NCI-H345 treated with DMSO at 0.1 percent for 48 hours (cell line): ENCODE measurements around the gene LMOD1.
"Not testable (repeated sequence)": the region's sequence is repeated elsewhere in the genome, so short reads cannot be mapped to it uniquely, and the experiment has no call there.

ENCODE experiments used
- DNase-seq: peaks from one replicate; lab custom pipeline; 2025; ENCODE audit not compliant: unreplicated experiment; lab: John Stamatoyannopoulos, UW

The LMOD1 gene

DNA sequence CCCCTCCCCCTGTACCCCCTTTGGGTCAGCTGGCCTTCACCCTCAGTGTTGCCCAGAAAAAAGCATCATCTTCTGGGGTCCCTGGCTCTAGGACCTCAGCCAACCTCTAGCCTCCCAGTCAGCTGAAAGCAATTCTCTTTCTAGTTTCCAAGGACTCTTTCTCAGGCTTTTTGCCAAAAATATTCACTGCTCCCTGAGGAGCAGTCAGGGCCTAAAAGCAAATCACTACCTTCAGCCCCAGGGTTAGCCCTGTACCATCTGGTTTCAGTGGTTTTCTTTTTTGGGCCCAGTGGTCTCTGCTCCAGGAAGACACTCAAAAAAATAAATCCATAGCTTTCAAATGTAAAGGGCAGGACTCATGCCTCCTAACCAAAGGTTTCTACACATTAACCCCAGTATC, 3.1 kb upstream of the LMOD1 start:
- no peak for DNase-seq

- no peak for DNase-seq
Measured at GRCh38 chr1:201947697-201948008, 1.3 kb upstream of the LMOD1 start.

- no peak for DNase-seq
Measured at GRCh38 chr1:201945863-201946223, 505 bp downstream of the LMOD1 start.

DNA sequence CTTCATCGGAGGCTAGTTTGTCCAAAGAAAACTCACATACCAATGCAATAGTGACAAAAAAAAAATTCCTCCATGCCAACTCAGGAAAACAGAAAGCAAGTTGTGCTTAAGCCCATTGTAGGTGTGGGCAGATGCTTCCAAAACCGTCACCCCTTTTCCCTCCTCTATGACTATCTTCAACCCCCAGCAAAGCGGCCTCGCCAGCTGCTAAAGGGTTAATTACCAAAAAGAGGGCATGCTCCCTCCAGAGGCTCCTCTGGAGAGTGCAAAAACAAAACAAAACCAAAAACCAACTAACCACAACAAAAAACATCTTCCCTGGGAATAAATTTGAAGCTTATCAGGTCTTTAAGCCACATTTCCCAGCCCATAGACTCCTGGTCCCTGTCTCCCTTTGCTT, 1.2 kb downstream of the LMOD1 start:
- DNase-seq = no peak

GRCh38 chr1:201944639-201945038, 1.7 kb downstream of the LMOD1 start:
- no peak for DNase-seq

- no peak for DNase-seq
Measured at GRCh38 chr1:201944002-201944401, 2.3 kb downstream of the LMOD1 start.

DNA sequence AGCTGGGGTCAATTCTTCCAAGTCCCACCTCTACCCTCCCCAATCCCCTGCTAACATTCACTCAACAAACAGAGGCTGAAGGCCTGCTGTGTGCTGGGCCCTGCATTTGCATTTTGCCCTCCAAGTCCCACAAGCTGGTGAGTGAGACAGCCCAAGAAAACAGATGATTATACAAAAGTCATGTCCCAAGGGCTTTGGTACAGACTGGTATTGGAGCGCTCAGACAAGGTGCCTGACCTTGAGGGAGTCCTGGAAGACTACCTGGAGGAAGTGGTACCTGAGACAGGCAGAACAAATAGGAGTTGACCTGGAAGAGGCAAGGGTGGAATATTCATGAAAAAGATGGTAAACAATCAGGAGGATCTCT, 4.2 kb downstream of the LMOD1 start:
- DNase-seq = no peak

DNA sequence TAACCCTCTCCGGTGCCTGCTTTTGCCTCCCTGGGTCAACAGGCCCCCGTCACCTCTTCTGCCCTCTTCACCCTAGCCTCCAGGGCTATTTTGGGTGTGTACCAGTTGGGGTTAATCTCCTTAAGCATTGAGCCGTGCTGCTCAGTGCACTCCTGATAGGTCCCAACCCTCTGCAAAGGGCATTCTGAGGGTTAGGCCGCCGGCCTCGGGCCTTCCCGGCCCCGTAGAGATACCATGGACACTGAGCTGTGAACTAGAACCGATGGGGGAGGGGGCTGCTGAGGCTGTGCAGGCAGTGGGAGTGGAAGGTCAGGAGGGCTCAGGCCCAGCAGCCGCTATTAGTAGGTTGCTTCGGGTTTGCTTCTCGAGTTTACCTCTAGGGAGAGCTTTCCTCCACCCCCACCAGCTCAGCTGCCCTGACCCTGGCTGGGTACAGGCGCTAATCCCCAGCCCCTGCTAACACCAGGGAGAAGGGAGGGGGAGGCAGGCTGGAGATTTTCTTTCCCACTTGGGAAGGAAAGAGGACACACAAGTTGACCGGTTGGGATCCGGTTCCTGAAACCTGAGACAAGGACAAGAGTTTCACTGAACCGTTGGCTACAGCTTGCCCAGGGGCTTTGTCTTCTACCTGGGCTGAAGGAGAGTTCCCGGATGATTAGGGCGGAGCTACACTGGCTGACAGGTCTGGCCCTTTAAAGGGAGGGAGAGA, 4.8 kb downstream of the LMOD1 start:
- DNase-seq = no peak

DNA sequence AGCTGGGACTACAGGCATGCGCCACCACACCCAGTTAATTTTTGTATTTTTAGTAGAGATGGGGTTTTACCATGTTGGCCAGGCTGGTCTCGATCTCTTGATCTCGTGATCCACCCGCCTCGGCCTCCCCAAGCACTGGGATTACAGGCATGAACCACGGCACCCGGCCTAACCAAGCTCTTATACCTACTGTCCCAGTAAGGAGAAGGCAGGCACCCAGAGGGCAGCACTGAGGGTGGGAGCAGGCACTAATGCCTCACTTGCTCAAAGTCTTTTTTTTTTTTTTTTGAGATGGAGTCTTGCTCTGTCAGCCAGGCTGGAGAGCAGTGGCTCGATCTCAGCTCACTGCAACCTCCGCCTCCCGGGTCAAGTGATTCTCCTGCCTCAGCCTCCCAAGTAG, 6.0 kb downstream of the LMOD1 start:
- not testable (repeated sequence) for DNase-seq

GRCh38 chr1:201939574-201939973, 6.8 kb downstream of the LMOD1 start:
- no peak for DNase-seq

GRCh38 chr1:201939148-201939547, 7.2 kb downstream of the LMOD1 start:
- no peak for DNase-seq

DNA sequence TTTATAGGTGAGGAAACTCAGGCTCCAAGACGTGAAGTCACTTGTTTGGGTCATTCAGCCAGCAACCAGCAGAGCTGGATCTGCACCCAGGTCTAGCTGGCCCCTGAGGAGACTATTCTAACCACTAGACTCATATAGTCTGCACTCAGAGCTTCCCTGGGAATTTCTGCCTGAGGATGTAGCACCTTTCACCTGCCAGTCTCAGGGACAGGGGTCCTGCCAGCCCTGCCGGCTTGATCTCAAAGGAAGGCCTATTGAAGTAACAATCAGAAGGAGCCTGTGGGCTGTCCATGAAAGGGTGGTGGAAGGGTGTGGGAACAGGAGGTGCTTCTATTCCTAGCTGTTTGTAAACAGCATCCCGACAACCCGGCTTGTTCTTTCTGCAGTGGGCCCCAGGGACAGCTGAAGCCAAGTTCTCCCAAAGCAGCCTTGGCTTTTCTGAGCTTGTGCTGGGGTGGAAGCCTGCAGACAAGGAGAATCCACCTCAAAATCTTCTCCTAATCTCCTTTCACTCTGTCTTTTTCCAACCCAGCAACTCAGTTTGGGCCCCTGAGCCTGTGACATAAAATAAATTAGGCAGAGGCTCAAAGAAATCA, 7.8 kb downstream of the LMOD1 start:
- no peak for DNase-seq

DNA sequence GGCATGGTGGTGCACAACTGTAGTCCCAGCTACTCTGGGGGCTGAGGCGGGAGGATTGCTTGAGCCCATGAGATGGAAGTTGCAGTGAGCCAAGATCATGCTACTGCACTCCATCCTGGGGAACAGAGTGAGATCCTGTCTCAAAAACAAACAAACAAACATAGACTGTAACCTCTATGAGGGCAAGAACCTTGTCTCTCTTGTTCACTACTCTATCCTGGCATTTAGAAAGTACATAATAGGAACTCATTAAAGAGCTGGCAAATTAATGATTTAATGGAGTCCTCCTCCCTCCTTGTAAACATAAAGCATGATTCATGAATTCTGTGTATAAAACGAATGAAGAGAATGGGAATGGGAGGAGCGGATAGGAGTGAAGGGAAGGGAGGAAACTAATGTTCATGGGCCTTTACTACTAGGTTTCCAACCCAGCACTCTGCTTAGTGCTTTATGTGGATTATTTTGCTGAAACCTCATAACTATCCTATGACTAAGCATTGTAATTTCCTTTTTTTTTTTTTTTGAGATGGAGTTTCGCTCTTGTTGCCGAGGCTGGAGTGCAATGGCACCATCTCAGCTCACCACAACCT, 8.6 kb downstream of the LMOD1 start:
- DNase-seq = no peak

GRCh38 chr1:201933840-201934430, 12.4 kb downstream of the LMOD1 start:
- DNase-seq = no peak

DNA sequence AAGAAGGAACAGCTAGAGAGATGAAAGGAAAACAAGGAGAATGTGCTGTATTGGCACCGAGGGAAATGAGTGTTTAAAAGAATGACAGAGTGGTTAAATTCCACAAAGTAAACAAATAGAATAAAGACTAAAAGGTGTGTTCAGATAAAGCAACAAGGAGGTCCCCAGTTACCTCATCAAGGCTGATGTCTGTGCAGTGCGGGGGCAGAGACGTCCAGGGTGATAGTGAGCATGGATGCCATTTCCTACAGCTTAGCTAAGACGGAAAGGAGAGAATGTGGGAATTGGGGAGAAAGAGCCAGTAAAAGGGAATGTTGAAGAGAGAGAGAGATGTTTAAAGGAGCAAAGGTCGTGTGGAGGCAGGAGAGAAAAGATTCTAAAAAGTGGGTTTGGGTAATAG, 15.5 kb downstream of the LMOD1 start:
- no peak for DNase-seq

GRCh38 chr1:201930137-201930536, 16.2 kb downstream of the LMOD1 start:
- no peak for DNase-seq

- no peak for DNase-seq
Measured at GRCh38 chr1:201928266-201928665, 18.1 kb downstream of the LMOD1 start.

- no peak for DNase-seq
Measured at GRCh38 chr1:201925981-201926645, 20.2 kb downstream of the LMOD1 start.

DNA sequence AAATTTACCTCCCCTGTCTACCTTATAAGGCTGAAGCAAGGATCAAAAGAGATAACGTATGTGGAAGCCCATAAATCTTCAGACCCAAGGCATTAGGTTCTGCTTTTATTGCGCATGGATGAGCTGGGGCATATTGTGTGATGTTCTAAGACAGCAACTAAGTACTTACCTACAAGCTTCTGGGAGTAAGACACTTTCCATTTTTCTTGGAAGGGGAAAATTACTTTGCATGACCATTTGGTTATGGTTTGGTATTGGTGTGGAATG, 21.1 kb downstream of the LMOD1 start:
- DNase-seq = no peak

DNA sequence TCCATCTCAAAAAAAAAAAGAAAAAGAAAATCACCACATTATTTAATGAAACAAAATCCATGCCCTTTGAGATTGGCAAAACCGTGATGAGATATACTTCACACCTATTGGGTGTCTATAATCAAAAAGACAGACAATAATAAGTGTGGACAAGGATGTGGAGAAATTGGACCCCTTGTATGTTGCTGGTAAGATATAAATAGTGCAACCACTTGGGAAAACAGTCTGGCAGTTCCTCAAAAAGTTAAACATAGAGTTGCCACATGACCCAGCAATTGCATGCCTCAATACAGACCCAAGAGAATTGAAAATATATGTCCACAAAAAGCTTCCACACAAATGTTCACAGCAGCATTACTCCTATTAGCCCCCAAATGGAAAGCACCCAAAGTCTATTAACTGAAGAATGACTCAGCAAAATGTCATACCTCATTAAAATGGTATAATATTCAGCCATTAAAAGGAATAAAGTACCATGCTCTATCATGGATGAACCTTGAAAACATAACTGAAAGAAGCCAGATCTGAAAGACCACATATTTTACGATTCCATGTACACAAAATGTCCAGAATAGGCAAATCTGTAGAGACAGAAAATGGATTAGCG, 24.3 kb downstream of the LMOD1 start:
- no peak for DNase-seq

DNA sequence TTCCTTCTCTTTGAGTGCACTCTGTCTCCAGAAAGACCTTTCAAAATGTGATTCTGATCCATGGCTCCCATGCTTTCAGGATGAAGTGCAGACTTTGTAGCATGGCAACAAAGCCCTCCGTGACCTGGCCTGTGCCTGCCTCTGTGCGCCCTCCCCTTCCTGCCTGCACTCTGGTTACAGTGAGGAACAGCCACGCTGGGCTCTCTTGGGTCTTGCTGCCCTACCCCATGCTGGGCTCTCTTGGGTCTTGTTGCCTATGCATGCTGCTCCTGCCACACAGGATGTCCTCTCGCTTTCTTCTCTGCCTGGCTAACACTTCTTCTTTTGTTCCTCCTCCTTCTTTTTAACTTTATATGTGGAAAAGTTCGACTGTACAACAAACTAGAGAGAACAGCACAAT, 28.0 kb downstream of the LMOD1 start:
- no peak for DNase-seq
